A549 (cell line): ENCODE measurements around the gene BPIFA1. TPM values are rescaled to one million over a fixed set of nuclear protein-coding genes. Genes with fewer than 3 reads are reported as not detected.

Source experiments
- ATAC-seq, 2 experiments: fragments of 200-7000 bp in 1 of 2; fragments of >200 bp in 1 of 2; cut with Nextera tagmentation in 1 of 2; cut with Tn5 transposase in 1 of 2; 3 replicates each; pipeline versions ENCODE4 v1.8.0 to v1.9.1; 2018 to 2020; ENCODE audit warnings: mild to moderate bottlenecking in 1 of 2, moderate library complexity in 1 of 2
- CTCF ChIA-PET: fragments of 300-600 bp; sonication (Branson Sonifier 250); formaldehyde crosslinking; extraction: SDS; loops from one replicate; lab custom pipeline; 2021; ENCODE audit warnings: antibody characterized with exemption, inconsistent platforms; lab: Yijun Ruan, JAX
- POLR2A ChIA-PET: fragments of 350-600 bp; formaldehyde crosslinking; extraction: SDS; loops from one replicate; lab custom pipeline; 2021; ENCODE audit warnings: antibody characterized with exemption, inconsistent platforms; lab: Yijun Ruan, JAX
- DNase-seq, 2 experiments: peaks; one replicate each; pipeline versions ENCODE4 v3.0.0 to v3.0.0-alpha.2; 2011 to 2016; ENCODE audit warnings: low read depth in 1 of 2, low spot score in 1 of 2
- FAIRE-seq: peaks from 2 replicates; lab custom pipeline; 2011; peaks lifted over from hg19 to GRCh38; lab: Jason Lieb, UNC
- H3K27ac ChIP-seq, 2 experiments: fragments of >200 bp; sonication (Bioruptor Twin); formaldehyde crosslinking; 3 replicates each; pipeline ENCODE4 v1.5.1; 2016 to 2017
- H3K4me1 ChIP-seq: fragments of >200 bp; sonication (Bioruptor Twin); formaldehyde crosslinking; 3 replicates; pipeline ENCODE4 v1.6.1; 2016
- H3K4me2 ChIP-seq: fragments of >200 bp; sonication (Bioruptor Twin); formaldehyde crosslinking; 3 replicates; pipeline ENCODE4 v1.6.1; 2016
- H3K4me3 ChIP-seq: fragments of >200 bp; sonication (Bioruptor Twin); formaldehyde crosslinking; 3 replicates; pipeline ENCODE4 v1.5.1; 2016
- H3K9me3 ChIP-seq: fragments of >200 bp; sonication (Bioruptor Twin); formaldehyde crosslinking; 3 replicates; pipeline ENCODE4 v1.6.1; 2016
- BCL3 ChIP-seq: fragments of >200 bp; sonication (Bioruptor Twin); formaldehyde crosslinking; IDR thresholded peaks from 3 replicates; pipeline ENCODE4 v1.6.1; 2016
- CBX2 ChIP-seq: fragments of 200-600 bp; sonication (generic); IDR thresholded peaks from 2 replicates; pipeline ENCODE4 v1.6.1; 2016; ENCODE audit warnings: low read depth, mild to moderate bottlenecking, borderline replicate concordance
- CHD4 ChIP-seq: fragments of 200-600 bp; sonication (generic); IDR thresholded peaks from 2 replicates; pipeline ENCODE4 v1.6.1; 2016; ENCODE audit warnings: antibody characterized with exemption, mild to moderate bottlenecking, borderline replicate concordance
- EHF ChIP-seq: fragments of 250-450 bp; sonication (Bioruptor Pico); IDR thresholded peaks from 2 replicates; pipeline ENCODE4 v1.5.0; 2020; ENCODE audit warnings: mild to moderate bottlenecking
- EHMT2 ChIP-seq: fragments of 200-600 bp; sonication (generic); IDR thresholded peaks from 2 replicates; pipeline ENCODE4 v1.6.1; 2016; ENCODE audit warnings: antibody characterized with exemption, low read depth, mild to moderate bottlenecking, moderate library complexity
- EP300 ChIP-seq, 2 experiments: fragments of >200 bp; sonication (Bioruptor Twin); formaldehyde crosslinking; IDR thresholded peaks; 2 replicates in 1 of 2; 3 replicates in 1 of 2; pipeline ENCODE4 v1.6.1; 2016 to 2017
- FOSB ChIP-seq: fragments of 250-450 bp; sonication (Bioruptor Pico); IDR thresholded peaks from 2 replicates; pipeline ENCODE4 v1.5.0; 2020; ENCODE audit warnings: mild to moderate bottlenecking, moderate library complexity
- HDAC2 ChIP-seq: fragments of 200-600 bp; sonication (generic); IDR thresholded peaks from 2 replicates; pipeline ENCODE4 v1.6.1; 2016
- HOXA7 ChIP-seq: fragments of 250-450 bp; sonication (Bioruptor Pico); IDR thresholded peaks from 2 replicates; pipeline ENCODE4 v1.5.0; 2020; ENCODE audit warnings: mild to moderate bottlenecking, moderate library complexity
- JUN ChIP-seq, 2 experiments: fragments of >200 bp; sonication (Bioruptor Twin); formaldehyde crosslinking; IDR thresholded peaks; 2 replicates in 1 of 2; 3 replicates in 1 of 2; pipeline ENCODE4 v1.6.1; 2016 to 2017
- JUNB ChIP-seq: fragments of >200 bp; sonication (Bioruptor Twin); formaldehyde crosslinking; IDR thresholded peaks from 2 replicates; pipeline ENCODE4 v1.6.1; 2016
- MAX ChIP-seq: IDR thresholded peaks from 2 replicates; pipeline ENCODE4 v1.6.1; 2012
- MAZ ChIP-seq: fragments of 150-350 bp; IDR thresholded peaks from 2 replicates; pipeline ENCODE4 v1.6.1; 2014; ENCODE audit warnings: antibody characterized with exemption, low read depth, low read length, borderline replicate concordance
- NFE2L2 ChIP-seq: fragments of 150-350 bp; conservative IDR thresholded peaks from 2 replicates; pipeline ENCODE4 v1.6.1; 2014; ENCODE audit warnings: low read length
- NR3C1 ChIP-seq: fragments of >200 bp; sonication (Bioruptor Twin); formaldehyde crosslinking; IDR thresholded peaks from 3 replicates; pipeline ENCODE4 v1.6.1; 2017
- RAD21 ChIP-seq, 2 experiments: fragments of >200 bp in 1 of 2; sonication (Bioruptor Twin) in 1 of 2; formaldehyde crosslinking in 1 of 2; IDR thresholded peaks in 1 of 2; conservative IDR thresholded peaks in 1 of 2; 2 replicates in 1 of 2; 3 replicates in 1 of 2; pipeline ENCODE4 v1.6.1; 2012 to 2018; ENCODE audit warnings: inconsistent platforms in 1 of 2
- RCOR1 ChIP-seq: fragments of 150-350 bp; IDR thresholded peaks from 2 replicates; pipeline ENCODE4 v1.6.1; 2014; ENCODE audit warnings: antibody characterized with exemption, low read length, low read depth
- REST ChIP-seq: fragments of 200-600 bp; sonication (generic); IDR thresholded peaks from 2 replicates; pipeline ENCODE4 v1.6.1; 2016; ENCODE audit warnings: antibody characterized with exemption, mild to moderate bottlenecking, moderate library complexity
- TP53 ChIP-seq: fragments of 250-450 bp; sonication (Bioruptor Pico); IDR thresholded peaks from 2 replicates; pipeline ENCODE4 v1.5.0; 2021; ENCODE audit warnings: mild to moderate bottlenecking, moderate library complexity
- WGBS: methylation state at CpG from one replicate; pipeline ENCODE4 v1.1.6; 2017; ENCODE audit errors: missing lambda C conversion rate; 5-methylcytosine and 5-hydroxymethylcytosine counted together
- polyA plus RNA-seq, 4 experiments: library from polyadenylated mRNA; depleted of rRNA in 3 of 4; stranded (reverse); fragments of >200 nt; fragmentation: RNase III in 1 of 4; extraction: RNeasy Plus Mini Kit Qiagen cat#74134 plus additional on column Dnase treatment in 1 of 4; gene quantifications; 2 replicates in 3 of 4; 3 replicates in 1 of 4; pipeline ENCODE4 v1.2.3, GENCODE V29; 2011 to 2017
- TF ChIP-seq, protein P1 (sequence below): fragments of 150-350 bp; IDR thresholded peaks from 2 replicates; pipeline ENCODE4 v1.6.1; 2014; ENCODE audit warnings: low read depth, mild to moderate bottlenecking, low read length

BPIFA1 gene
- polyA plus RNA-seq, 2 of the 4 experiments (the other 2 are of a cell fraction) = not detected

DNA sequence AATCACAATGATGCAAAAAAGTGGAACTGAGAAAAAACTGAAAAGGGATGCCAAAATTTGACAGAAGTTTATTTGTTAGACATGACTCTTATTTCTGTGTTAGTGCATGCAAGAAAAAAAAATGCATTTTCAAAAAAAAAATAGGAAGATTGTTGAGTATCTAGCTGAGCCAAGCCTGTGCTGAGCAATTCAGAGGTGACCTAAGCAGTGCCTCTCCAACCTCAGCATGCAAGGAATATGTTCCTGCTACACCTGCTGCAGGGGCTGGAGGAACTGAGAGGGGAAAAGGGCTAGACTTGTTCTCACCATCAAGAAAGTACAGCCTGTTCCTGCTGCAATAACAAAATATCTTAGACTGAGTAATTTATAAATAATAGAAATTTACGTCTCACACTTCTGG, 43.8 kb upstream of the BPIFA1 start:
- peaks cover 10% of the 10 kb centered on the region; the same call in 1 of the 3 replicates for H3K4me1 ChIP-seq
- FAIRE-seq = no peak
- TF ChIP-seq NFE2L2 (no peak), TP53 (CRISPR knock-in tag) (no peak), JUN (IDR thresholded peaks at IDR 0.05) (no peak), CHD4 (no peak), FOSB (no peak), NR3C1 (no peak), HDAC2 (no peak), MAZ (no peak), HOXA7 (CRISPR knock-in tag) (no peak), MAX (no peak), CBX2 (no peak)
- TF ChIP-seq, protein P1, sequence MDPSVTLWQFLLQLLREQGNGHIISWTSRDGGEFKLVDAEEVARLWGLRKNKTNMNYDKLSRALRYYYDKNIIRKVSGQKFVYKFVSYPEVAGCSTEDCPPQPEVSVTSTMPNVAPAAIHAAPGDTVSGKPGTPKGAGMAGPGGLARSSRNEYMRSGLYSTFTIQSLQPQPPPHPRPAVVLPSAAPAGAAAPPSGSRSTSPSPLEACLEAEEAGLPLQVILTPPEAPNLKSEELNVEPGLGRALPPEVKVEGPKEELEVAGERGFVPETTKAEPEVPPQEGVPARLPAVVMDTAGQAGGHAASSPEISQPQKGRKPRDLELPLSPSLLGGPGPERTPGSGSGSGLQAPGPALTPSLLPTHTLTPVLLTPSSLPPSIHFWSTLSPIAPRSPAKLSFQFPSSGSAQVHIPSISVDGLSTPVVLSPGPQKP = no peak
- DNase-seq = no peak
- ChIA-PET POLR2A (no interaction called here), CTCF (interaction anchor here (1.6 kb wide), 1 partner anchor 108 kb away, joined by 4 read pairs; no protein-coding TSS in a partner anchor)
- H3K4me3 ChIP-seq = no peak overlapping the region
- no peak for ATAC-seq
- no peaks in the 10 kb centered on the region for H3K9me3 ChIP-seq
- H3K27ac ChIP-seq = no peak overlapping the region; a peak in 1 of 6 replicates
- peak overlapping the region; percentile 11; the same call in 1 of the 3 replicates for H3K4me2 ChIP-seq
- 70% methylated on average over 1 of the region's 1 CpG for WGBS

DNA sequence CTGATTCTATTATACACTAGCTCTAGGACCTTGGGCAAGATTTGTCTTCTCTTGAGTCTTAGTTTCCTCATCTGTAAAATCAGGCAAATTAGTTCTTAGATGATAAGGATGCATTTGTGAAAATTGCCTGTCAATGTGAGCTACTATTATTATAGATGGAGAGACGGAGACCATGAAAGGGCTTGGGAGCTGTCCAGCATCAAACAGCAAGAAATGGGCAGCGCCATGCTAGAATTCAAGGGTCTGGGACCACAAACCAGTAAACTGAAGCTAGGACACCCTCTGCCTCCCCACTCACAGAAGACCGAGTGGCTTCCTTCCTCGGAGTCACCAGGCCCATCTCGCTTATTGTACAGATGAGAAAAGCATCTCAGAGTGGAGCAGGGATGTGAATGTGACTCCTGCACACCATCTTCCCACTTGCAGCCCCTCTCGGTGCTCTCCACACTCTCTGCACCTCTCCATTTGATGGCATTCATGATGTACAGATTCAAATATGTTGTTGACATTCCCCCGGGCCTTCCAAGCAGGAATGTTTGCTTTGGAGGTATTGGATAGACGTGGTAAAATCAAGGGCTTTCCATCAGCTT, 42.8 kb upstream of the BPIFA1 start:
- Histone ChIP-seq H3K4me1 (peaks cover 10% of the 10 kb centered on the region; the same call in 1 of the 3 replicates), H3K27ac (peak overlapping the region in 1 of 2 experiments; percentile 8; a peak in 1 of 6 replicates), H3K4me2 (no peak overlapping the region), H3K9me3 (no peaks in the 10 kb centered on the region), H3K4me3 (no peak overlapping the region)
- POLR2A ChIA-PET = no interaction called here
- TF ChIP-seq EHMT2 = peak; percentile 62; the same call in 1 of the 2 replicates
- no peak for TF ChIP-seq JUNB
- peak; percentile 84 for TF ChIP-seq REST
- no peak for FAIRE-seq
- WGBS = 23% methylated on average over 8 of the region's 8 CpGs
- CTCF ChIA-PET = interaction anchor here (1.1 to 1.6 kb wide), 3 partner anchors 19 to 107 kb away, joined by 3 to 4 read pairs (median 3); no protein-coding TSS in a partner anchor
- ATAC-seq = no peak
- DNase-seq = no peak

DNA sequence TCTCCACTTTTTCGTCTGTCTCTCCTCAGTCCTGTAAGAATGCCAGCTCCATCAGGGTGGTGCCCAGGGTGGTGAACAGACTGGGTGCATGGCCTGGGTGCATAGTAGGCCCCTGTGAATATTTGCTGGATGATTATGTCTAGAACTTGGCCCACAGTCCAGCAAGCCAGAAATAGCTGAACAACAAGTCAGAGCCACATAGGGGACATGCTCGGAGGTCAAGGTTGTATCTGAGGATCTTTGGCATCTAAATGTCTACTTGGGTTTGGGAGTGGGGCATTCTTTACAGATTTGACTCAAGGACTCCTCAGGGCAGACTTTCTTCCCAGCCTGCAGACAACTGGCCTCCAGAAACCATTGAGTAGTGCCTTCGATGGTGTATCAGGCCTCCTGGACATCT, 36.8 kb upstream of the BPIFA1 start:
- Histone ChIP-seq H3K9me3 (no peaks in the 10 kb centered on the region), H3K4me2 (no peak overlapping the region), H3K4me1 (no peaks in the 10 kb centered on the region), H3K27ac (no peak overlapping the region), H3K4me3 (no peak overlapping the region)
- FAIRE-seq (no peak), ATAC-seq (no peak), DNase-seq (no peak)
- POLR2A ChIA-PET = no interaction called here
- no peak for TF ChIP-seq EP300 (IDR thresholded peaks at IDR 0.05)
- no peak for TF ChIP-seq TP53 (CRISPR knock-in tag)
- TF ChIP-seq RCOR1 = no peak
- no peak for TF ChIP-seq REST
- TF ChIP-seq BCL3 = no peak
- no peak for TF ChIP-seq RAD21 (conservative IDR thresholded peaks at IDR 0.05 in 1 of 2, IDR thresholded peaks at IDR 0.05 in 1 of 2)
- no peak for TF ChIP-seq EHF
- 24% methylated on average over 3 of the region's 3 CpGs for WGBS
- CTCF ChIA-PET = interaction anchor here (1.0 to 3.7 kb wide), 7 partner anchors 9 to 297 kb away, joined by 3 to 16 read pairs (median 3); no protein-coding TSS in a partner anchor
